RWPE1 (cell line): ENCODE results near the gene CERK.
A peak's percentile ranks its signal among the peaks of the same experiment; 100 is the strongest.

Experiments
- CTCF ChIA-PET: fragments of 350-600 bp; sonication (Branson Sonifier 250); formaldehyde crosslinking; extraction: SDS; loops from one replicate; lab custom pipeline; 2021; lab: Yijun Ruan, JAX
- POLR2A ChIA-PET: fragments of 400-600 bp; formaldehyde crosslinking; extraction: SDS; loops from one replicate; lab custom pipeline; 2020; ENCODE audit warnings: antibody characterized with exemption; ENCODE audit not compliant: low non-redundant PET; lab: Yijun Ruan, JAX
- DNase-seq: peaks from one replicate; pipeline ENCODE4 v3.0.0; 2012; ENCODE audit warnings: low spot score
- H3K27ac ChIP-seq: fragments of 450-650 bp; 2 replicates; pipeline ENCODE4 v1.5.1; 2017
- CTCF ChIP-seq: fragments of 450-650 bp; conservative IDR thresholded peaks from 2 replicates; pipeline ENCODE4 v1.5.1; 2017; ENCODE audit warnings: low read depth, mild to moderate bottlenecking

CERK gene

GRCh38 chr22:46773076-46773475 lies 35.0 kb upstream of the CERK start:
- peak overlapping the region; percentile 94 for H3K27ac ChIP-seq
- CTCF ChIA-PET = interaction anchor here (0.9 kb wide), 1 partner anchor 10 kb away, joined by 3 read pairs; no protein-coding TSS in a partner anchor
- POLR2A ChIA-PET = interaction anchor here (0.9 kb wide), 1 partner anchor 11 kb away, joined by 3 read pairs; the partner anchor contains the start of gene TBC1D22A
- no peak for DNase-seq
- no peak for TF ChIP-seq CTCF

GRCh38 chr22:46770726-46771125 lies 32.7 kb upstream of the CERK start:
- peak overlapping the region; percentile 63 for H3K27ac ChIP-seq
- no peak for DNase-seq
- ChIA-PET POLR2A (no interaction called here), CTCF (no interaction called here)
- no peak for TF ChIP-seq CTCF

- POLR2A ChIA-PET = no interaction called here
- no peak for TF ChIP-seq CTCF
- no peak for DNase-seq
- H3K27ac ChIP-seq = peak overlapping the region; percentile 63
- CTCF ChIA-PET = no interaction called here
Measured at GRCh38 chr22:46770151-46770641, 32.1 kb upstream of the CERK start.

- H3K27ac ChIP-seq = peak overlapping the region; percentile 63
- TF ChIP-seq CTCF = no peak
- ChIA-PET CTCF (no interaction called here), POLR2A (no interaction called here)
- DNase-seq = no peak
Measured at GRCh38 chr22:46769706-46770105, 31.7 kb upstream of the CERK start.

GRCh38 chr22:46769191-46769675 lies 31.2 kb upstream of the CERK start:
- no peak for TF ChIP-seq CTCF
- CTCF ChIA-PET = no interaction called here
- POLR2A ChIA-PET = no interaction called here
- H3K27ac ChIP-seq = peak overlapping the region; percentile 63
- DNase-seq = no peak

- POLR2A ChIA-PET = no interaction called here
- no peak for TF ChIP-seq CTCF
- no peak overlapping the region for H3K27ac ChIP-seq
- CTCF ChIA-PET = interaction anchor here (0.6 to 0.7 kb wide), 3 partner anchors 204 to 732 kb away, joined by 3 to 4 read pairs (median 3); no protein-coding TSS in a partner anchor
- no peak for DNase-seq
Measured at GRCh38 chr22:46767249-46767985, 29.4 kb upstream of the CERK start.
